22Rv1 (cell line): Measurements from ENCODE around the gene FN3K.

Experiments used
- H3K27ac ChIP-seq: fragments of 450-650 bp; 2 replicates; pipeline ENCODE4 v1.5.1; 2017
- CTCF ChIP-seq: fragments of 450-650 bp; IDR thresholded peaks from 2 replicates; pipeline ENCODE4 v1.5.1; 2017; ENCODE audit warnings: mild to moderate bottlenecking
- ZFX ChIP-seq: fragments of 450-650 bp; IDR thresholded peaks from 2 replicates; pipeline ENCODE4 v1.6.1; 2017; ENCODE audit warnings: antibody characterized with exemption, borderline replicate concordance

FN3K gene

GRCh38 chr17:82734987-82735866 lies at the start of gene FN3K:
FN3K (plus strand) TSS chr17:82735615; CDS start chr17:82735637, 22 bp downstream.
- TF ChIP-seq ZFX, result no peak
- peak within 1 kb of the TSS; percentile 73 for H3K27ac ChIP-seq

DNA sequence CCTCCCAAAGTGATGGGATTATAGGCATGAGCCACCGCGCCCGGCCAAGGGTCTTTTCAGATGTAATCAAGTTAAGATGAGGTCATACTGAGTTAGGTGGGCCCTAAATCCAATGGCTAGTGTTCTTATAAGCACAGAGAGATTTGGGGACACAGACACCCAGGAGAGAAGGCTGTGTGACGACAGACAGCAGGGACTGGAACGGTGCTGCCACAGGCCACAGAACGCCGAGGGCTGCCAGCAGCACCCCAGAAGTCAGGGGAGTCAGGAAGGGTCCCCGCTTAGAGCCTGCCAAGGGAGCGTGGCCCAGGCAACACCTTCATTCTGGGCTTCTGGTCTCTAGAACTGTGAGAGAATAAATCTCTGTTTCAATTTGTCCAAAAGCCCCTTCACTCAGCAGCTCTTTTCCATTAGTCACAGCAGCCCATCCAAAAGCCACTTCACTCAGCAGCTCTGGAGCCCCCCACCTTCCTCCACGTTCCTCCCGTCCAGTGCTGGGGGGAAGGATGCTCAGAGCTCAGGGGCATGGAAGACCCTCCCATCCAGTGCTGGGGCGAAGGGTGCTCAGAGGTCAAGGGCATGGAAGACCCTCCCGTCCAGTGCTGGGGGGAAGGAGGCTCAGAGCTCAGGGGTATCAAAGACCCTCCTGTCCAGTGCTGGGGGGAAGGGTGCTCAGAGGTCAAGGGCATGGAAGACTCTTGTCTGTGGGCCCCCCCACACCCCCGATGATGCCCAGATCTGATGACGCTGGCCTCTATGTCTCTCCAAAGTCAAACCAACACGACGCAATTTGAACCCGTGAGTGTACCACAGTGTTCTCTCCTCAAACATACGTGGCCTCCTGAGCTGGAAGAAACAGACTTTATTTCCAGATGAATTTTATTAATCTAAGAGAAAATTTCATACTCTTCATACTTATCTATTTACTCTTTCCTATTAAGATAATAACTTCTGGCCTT lies 48.8 kb upstream of the FN3K start:
- no peak for TF ChIP-seq CTCF
- no peak for TF ChIP-seq ZFX
- H3K27ac ChIP-seq, result peak overlapping the region; percentile 54

- TF ChIP-seq ZFX, result no peak
- TF ChIP-seq CTCF, result no peak
- H3K27ac ChIP-seq, result peak overlapping the region; percentile 54
Measured at GRCh38 chr17:82687375-82687861, 48.0 kb upstream of the FN3K start.

- TF ChIP-seq ZFX (no peak), CTCF (no peak)
- H3K27ac ChIP-seq, result peak overlapping the region; percentile 54
Measured at GRCh38 chr17:82687871-82688270, 47.5 kb upstream of the FN3K start.

GRCh38 chr17:82689077-82689476 lies 46.3 kb upstream of the FN3K start:
- TF ChIP-seq ZFX (no peak), CTCF (no peak)
- H3K27ac ChIP-seq, result no peak overlapping the region

- TF ChIP-seq ZFX (no peak), CTCF (no peak)
- H3K27ac ChIP-seq, result no peak overlapping the region
Measured at GRCh38 chr17:82690786-82691489, 44.5 kb upstream of the FN3K start.

DNA sequence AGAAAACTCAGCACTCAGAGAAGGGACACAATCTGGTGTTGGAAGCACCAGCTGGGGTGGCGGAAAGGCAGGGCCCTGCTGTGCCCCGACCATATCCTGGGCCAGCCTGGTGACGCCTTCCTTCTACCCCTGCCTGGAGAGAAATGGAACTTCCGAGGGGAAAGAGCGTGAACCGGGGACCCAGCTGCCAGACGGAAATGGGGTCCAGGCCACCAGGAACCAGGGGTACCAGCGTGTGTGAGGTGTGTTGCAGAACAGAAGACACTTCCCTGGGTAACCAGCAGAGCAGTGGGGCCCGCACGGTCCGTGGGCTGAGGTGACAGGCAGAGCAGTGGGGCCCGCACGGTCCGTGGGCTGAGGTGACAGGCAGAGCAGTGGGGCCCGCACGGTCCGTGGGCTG lies 43.7 kb upstream of the FN3K start:
- TF ChIP-seq ZFX, result no peak
- TF ChIP-seq CTCF, result no peak
- no peak overlapping the region for H3K27ac ChIP-seq
